Tibial nerve (tissue), 3 donors: ENCODE data around the gene STK4.

Source experiments
- CTCF ChIP-seq, 5 experiments: fragments of 200-600 bp in 3 of 5; fragments of 450-650 bp in 2 of 5; sonication (generic) in 3 of 5; IDR thresholded peaks; one replicate each; pipeline ENCODE4 v1.5.1; 2016 to 2019; ENCODE audit warnings: antibody characterized with exemption in 5 of 5, mild to moderate bottlenecking in 3 of 5, moderate library complexity in 2 of 5
- POLR2A ChIP-seq, 2 donors: fragments of 450-650 bp; IDR thresholded peaks; one replicate each; pipeline ENCODE4 v1.6.1; 2017; ENCODE audit warnings: antibody characterized with exemption in 2 of 2, mild to moderate bottlenecking in 2 of 2, moderate library complexity in 2 of 2

GRCh38 chr20:45103072-45103471, 136.8 kb downstream of the STK4 start:
- no peak for TF ChIP-seq CTCF (IDR thresholded peaks at IDR 0.05)
- TF ChIP-seq POLR2A (IDR thresholded peaks at IDR 0.05), result no peak
